GM13976 (cell line): ENCODE measurements around the gene SEMA3A.

Experiments
- DNase-seq: peaks from one replicate; pipeline ENCODE4 v3.0.0; 2012; ENCODE audit warnings: low spot score
- in situ Hi-C: fragments of 300-500 bp; cut with MboI; formaldehyde crosslinking; loops from one replicate; pipeline ENCODE4 v1.12.0; 2022; ENCODE audit warnings: low sequenced_read_pairs, mixed read lengths, inconsistent platforms; ENCODE audit not compliant: unreplicated experiment
- TF ChIP-seq, protein P1 (sequence below): IDR thresholded peaks from 2 replicates; pipeline ENCODE4 v1.5.1; 2012; ENCODE audit warnings: borderline replicate concordance, mild to moderate bottlenecking; ENCODE audit not compliant: insufficient read depth; ENCODE audit errors: extremely low read depth, missing control alignments, control extremely low read depth

SEMA3A gene

GRCh38 chr7:84210301-84210700 is 15.7 kb upstream of the SEMA3A start:
- DNase-seq: no peak
- in situ Hi-C loops: no loop called here
- TF ChIP-seq, protein P1, sequence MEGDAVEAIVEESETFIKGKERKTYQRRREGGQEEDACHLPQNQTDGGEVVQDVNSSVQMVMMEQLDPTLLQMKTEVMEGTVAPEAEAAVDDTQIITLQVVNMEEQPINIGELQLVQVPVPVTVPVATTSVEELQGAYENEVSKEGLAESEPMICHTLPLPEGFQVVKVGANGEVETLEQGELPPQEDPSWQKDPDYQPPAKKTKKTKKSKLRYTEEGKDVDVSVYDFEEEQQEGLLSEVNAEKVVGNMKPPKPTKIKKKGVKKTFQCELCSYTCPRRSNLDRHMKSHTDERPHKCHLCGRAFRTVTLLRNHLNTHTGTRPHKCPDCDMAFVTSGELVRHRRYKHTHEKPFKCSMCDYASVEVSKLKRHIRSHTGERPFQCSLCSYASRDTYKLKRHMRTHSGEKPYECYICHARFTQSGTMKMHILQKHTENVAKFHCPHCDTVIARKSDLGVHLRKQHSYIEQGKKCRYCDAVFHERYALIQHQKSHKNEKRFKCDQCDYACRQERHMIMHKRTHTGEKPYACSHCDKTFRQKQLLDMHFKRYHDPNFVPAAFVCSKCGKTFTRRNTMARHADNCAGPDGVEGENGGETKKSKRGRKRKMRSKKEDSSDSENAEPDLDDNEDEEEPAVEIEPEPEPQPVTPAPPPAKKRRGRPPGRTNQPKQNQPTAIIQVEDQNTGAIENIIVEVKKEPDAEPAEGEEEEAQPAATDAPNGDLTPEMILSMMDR: no peak

DNA sequence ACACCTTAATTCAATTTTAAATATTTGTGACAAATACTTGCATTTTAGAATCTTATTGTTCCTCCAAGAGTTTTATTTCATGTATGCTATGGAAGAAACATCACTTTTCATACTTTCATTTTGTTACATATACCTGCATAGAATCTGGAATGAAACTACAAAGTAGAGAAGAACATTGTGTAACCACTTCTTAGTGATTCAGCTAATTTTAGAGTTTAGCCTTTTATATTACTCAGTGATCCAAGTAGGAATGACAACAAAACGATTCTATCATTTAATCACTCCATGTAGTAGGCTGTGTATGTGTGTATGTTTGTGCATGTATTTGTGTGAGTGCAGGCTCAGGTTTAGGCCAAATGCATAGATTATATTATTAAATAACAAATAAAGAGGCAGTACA is 14.4 kb upstream of the SEMA3A start:
- in situ Hi-C loops: no loop called here
- TF ChIP-seq, protein P1: no peak
- no peak for DNase-seq

DNA sequence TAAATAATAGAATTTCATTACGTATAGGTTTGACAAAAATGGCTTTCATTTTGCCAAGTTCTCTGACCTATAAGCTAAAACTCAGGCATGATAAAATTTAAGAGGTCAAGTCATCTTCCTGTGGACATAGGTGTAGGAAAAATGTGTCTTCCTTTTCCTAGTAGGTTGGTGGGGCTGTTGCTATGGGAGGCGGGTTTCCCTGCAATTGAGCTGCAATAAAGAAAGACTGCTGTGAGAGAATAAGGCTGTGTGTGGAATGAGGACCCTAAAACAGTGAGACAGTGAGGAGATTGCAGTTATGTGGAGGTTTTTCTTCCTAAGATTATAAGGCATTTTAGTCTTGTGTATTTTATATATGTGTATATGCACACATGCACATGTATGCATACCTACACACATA is 13.0 kb upstream of the SEMA3A start:
- in situ Hi-C loops: no loop called here
- TF ChIP-seq, protein P1: no peak
- DNase-seq: no peak

DNA sequence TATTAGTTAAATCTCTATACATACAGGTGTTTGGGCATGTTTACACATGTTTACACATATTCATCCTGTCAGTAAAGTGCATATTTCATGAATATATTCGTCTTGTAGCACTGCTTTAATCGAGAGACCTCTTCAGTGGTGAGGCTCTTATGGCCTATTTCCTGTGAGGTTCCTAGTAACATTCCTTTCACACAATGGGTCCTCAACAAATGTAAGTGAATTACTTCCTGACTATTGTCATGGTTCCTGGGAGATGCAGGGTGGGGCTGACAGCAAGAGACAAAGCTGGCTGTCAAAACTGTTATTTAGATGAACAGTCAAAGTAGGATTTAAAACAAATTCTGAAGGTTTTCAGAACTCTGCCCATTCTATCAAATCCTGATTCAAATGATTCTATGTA is 12.4 kb upstream of the SEMA3A start:
- DNase-seq: no peak
- TF ChIP-seq, protein P1: no peak
- in situ Hi-C loops: no loop called here

DNA sequence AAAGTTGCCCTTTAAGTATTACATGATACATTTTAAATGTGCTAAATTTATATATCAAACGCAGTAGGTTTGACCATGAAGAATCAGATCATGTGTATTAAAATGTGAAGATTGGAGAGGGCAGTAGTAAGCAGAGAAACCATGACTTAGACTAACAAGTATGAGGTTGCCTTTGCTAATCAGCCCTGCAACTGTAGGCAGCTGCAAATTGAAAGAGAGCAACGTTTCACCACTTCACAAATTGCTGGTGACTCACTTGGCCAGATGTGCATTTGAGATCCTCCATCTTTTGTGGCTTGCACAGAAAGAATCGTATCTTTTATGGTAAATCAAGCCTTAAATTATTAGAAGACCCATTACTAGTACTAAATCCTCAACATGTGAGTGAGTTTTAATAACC is 10.1 kb upstream of the SEMA3A start:
- TF ChIP-seq, protein P1: no peak
- in situ Hi-C loops: no loop called here
- DNase-seq: no peak

- in situ Hi-C loops: no loop called here
- DNase-seq: no peak
- TF ChIP-seq, protein P1: no peak
Measured at GRCh38 chr7:84202855-84203254, 8.3 kb upstream of the SEMA3A start.

DNA sequence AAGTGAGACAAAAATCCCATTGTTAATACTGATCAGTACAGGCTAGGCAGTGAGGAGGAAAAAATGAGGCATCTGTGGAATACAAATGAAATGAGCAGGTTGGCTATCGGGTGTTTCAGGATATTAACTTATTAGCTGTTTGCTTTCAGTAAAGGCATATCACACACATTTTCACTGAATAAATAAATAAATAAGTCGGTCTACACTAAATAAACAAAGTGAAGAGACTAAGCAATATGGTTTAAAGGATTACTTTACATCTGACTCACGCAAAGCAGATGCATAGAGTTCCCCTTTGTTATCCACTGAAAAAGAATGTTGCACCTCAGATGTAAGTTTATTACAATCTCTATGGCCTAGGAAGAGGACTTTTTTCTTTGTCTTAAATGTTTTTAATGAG is 6.3 kb upstream of the SEMA3A start:
- no peak for DNase-seq
- TF ChIP-seq, protein P1: no peak
- in situ Hi-C loops: no loop called here
